Panc1 (cell line): ENCODE measurements around the gene C19orf12. TPM values are rescaled to one million over a fixed set of nuclear protein-coding genes. Genes with fewer than 3 reads are reported as not detected.

ENCODE experiments used
- ATAC-seq: fragments of 200-7000 bp; cut with Tn5 transposase; 2 replicates; pipeline ENCODE4 v1.9.1; 2020; ENCODE audit warnings: mild to moderate bottlenecking, moderate library complexity
- BruUV-seq: library from RNA; stranded (reverse); fragments of 400-500 nt; replicated peaks from 2 replicates; lab custom pipeline; 2021; lab: Mats Ljungman, UMichigan
- CTCF ChIA-PET: fragments of 300-600 bp; sonication (Branson Sonifier 250); formaldehyde crosslinking; loops from one replicate; lab custom pipeline; 2022; ENCODE audit warnings: antibody characterized with exemption; lab: Charles Lee
- POLR2A ChIA-PET: fragments of 300-600 bp; sonication (Branson Sonifier 250); formaldehyde crosslinking; loops from one replicate; lab custom pipeline; 2022; ENCODE audit warnings: antibody characterized with exemption; lab: Charles Lee
- DNase-seq: peaks from one replicate; pipeline ENCODE4 v3.0.0-alpha.2; 2010; ENCODE audit warnings: low read depth, low spot score
- H3K27ac ChIP-seq: 2 replicates; pipeline ENCODE4 v1.5.1; 2011; ENCODE audit warnings: mild to moderate bottlenecking, low read length, inconsistent platforms
- H3K27me3 ChIP-seq: fragments of 200-500 bp; sonication (Bioruptor generic); 2 replicates; pipeline ENCODE4 v1.6.0; 2014; ENCODE audit warnings: low read length, inconsistent platforms; ENCODE audit not compliant: control insufficient read depth, insufficient read depth
- H3K36me3 ChIP-seq: fragments of 200-500 bp; sonication (Bioruptor generic); 2 replicates; pipeline ENCODE4 v1.5.1; 2014; ENCODE audit warnings: inconsistent platforms, mild to moderate bottlenecking, low read length, moderate library complexity; ENCODE audit not compliant: control insufficient read depth, insufficient read depth
- H3K4me1 ChIP-seq: 2 replicates; pipeline ENCODE4 v1.5.1; 2011; ENCODE audit warnings: inconsistent platforms, mild to moderate bottlenecking, low read length, moderate library complexity; ENCODE audit not compliant: control insufficient read depth, insufficient read depth
- H3K4me3 ChIP-seq, 2 experiments: 2 replicates each; pipeline ENCODE4 v1.5.1; 2011 to 2012; ENCODE audit warnings: low read depth in 2 of 2, low read length in 2 of 2, mild to moderate bottlenecking in 2 of 2, inconsistent platforms in 1 of 2, moderate library complexity in 1 of 2
- H3K9me3 ChIP-seq: fragments of 200-500 bp; sonication (Bioruptor generic); 2 replicates; pipeline ENCODE4 v1.5.1; 2014; ENCODE audit warnings: low read depth, mild to moderate bottlenecking, inconsistent platforms, low read length, moderate library complexity; ENCODE audit not compliant: control insufficient read depth, insufficient read depth
- POLR2AphosphoS5 ChIP-seq: IDR thresholded peaks from 2 replicates; pipeline ENCODE4 v1.6.1; 2012; ENCODE audit warnings: mild to moderate bottlenecking, low read depth, low read length, moderate library complexity
- SIN3A ChIP-seq: IDR thresholded peaks from 2 replicates; pipeline ENCODE4 v1.6.1; 2012; ENCODE audit warnings: low read depth, mild to moderate bottlenecking, low read length, moderate library complexity, borderline replicate concordance; ENCODE audit not compliant: insufficient read depth
- TCF7L2 ChIP-seq: IDR thresholded peaks from 2 replicates; pipeline ENCODE4 v1.6.1; 2011; ENCODE audit warnings: mild to moderate bottlenecking, low read depth, low read length, inconsistent platforms
- in situ Hi-C: cut with HindIII; loops from 2 replicates; pipeline ENCODE4 v1.10.0; 2016; ENCODE audit warnings: low sequenced_read_pairs, low pct_unique_long_range_greater_than_20kb
- intact Hi-C: fragments of 100-400 bp; cut with micrococcal nuclease; formaldehyde crosslinking; loops from one replicate; pipeline ENCODE4 v1.10.0; 2022; ENCODE audit not compliant: unreplicated experiment
- total RNA-seq: library from RNA; stranded (reverse); gene quantifications from one replicate; pipeline ENCODE4 v1.2.1, GENCODE V29; 2021; ENCODE audit not compliant: unreplicated experiment
- TF ChIP-seq, protein P1 (sequence below): fragments of 450-650 bp; IDR thresholded peaks from 2 replicates; pipeline ENCODE4 v1.5.1; 2017; ENCODE audit warnings: mild to moderate bottlenecking
- TF ChIP-seq, protein P2 (sequence below), 2 experiments: IDR thresholded peaks; 2 replicates each; pipeline ENCODE4 v1.6.1; 2011 to 2012; ENCODE audit warnings: low read depth in 2 of 2, control low read depth in 1 of 2, low read length in 1 of 2, mild to moderate bottlenecking in 1 of 2, moderate library complexity in 1 of 2; ENCODE audit not compliant: insufficient read depth in 1 of 2

Gene C19orf12
- total RNA-seq, 1 experiment from 2014 or later = 43.4 TPM

DNA sequence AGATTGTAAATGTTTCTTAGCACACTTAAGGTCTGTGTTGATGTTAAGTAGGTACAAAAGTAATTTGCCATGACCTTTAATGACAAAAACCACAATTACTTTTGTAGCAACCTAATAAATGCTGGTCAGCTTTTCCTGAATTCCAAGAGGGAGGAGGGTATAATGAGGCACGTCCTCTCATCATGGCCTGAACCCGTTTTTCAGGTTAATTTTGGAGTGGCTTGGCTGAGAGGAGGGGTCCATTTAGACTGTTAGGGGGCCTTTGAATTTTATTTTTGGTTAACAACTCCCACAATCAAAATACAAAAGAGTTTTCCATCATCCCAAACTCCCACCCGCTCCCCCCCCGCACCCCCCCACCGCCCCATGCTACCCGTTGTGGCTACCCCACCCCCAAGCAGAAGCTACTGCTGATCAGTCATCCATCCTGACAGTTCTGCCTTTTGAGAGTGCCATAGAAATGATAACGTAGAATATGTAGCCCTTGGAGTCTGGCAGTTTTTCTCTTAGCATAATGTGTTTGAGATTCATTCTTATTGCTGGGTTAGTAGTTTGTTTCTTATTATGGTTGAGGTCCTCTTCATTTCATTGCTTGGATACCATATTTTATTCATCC, 64.2 kb downstream of the C19orf12 start:
- TF ChIP-seq, protein P1, sequence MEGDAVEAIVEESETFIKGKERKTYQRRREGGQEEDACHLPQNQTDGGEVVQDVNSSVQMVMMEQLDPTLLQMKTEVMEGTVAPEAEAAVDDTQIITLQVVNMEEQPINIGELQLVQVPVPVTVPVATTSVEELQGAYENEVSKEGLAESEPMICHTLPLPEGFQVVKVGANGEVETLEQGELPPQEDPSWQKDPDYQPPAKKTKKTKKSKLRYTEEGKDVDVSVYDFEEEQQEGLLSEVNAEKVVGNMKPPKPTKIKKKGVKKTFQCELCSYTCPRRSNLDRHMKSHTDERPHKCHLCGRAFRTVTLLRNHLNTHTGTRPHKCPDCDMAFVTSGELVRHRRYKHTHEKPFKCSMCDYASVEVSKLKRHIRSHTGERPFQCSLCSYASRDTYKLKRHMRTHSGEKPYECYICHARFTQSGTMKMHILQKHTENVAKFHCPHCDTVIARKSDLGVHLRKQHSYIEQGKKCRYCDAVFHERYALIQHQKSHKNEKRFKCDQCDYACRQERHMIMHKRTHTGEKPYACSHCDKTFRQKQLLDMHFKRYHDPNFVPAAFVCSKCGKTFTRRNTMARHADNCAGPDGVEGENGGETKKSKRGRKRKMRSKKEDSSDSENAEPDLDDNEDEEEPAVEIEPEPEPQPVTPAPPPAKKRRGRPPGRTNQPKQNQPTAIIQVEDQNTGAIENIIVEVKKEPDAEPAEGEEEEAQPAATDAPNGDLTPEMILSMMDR = no peak
- TF ChIP-seq POLR2AphosphoS5 (no peak), SIN3A (no peak), TCF7L2 (no peak)
- TF ChIP-seq, protein P2, sequence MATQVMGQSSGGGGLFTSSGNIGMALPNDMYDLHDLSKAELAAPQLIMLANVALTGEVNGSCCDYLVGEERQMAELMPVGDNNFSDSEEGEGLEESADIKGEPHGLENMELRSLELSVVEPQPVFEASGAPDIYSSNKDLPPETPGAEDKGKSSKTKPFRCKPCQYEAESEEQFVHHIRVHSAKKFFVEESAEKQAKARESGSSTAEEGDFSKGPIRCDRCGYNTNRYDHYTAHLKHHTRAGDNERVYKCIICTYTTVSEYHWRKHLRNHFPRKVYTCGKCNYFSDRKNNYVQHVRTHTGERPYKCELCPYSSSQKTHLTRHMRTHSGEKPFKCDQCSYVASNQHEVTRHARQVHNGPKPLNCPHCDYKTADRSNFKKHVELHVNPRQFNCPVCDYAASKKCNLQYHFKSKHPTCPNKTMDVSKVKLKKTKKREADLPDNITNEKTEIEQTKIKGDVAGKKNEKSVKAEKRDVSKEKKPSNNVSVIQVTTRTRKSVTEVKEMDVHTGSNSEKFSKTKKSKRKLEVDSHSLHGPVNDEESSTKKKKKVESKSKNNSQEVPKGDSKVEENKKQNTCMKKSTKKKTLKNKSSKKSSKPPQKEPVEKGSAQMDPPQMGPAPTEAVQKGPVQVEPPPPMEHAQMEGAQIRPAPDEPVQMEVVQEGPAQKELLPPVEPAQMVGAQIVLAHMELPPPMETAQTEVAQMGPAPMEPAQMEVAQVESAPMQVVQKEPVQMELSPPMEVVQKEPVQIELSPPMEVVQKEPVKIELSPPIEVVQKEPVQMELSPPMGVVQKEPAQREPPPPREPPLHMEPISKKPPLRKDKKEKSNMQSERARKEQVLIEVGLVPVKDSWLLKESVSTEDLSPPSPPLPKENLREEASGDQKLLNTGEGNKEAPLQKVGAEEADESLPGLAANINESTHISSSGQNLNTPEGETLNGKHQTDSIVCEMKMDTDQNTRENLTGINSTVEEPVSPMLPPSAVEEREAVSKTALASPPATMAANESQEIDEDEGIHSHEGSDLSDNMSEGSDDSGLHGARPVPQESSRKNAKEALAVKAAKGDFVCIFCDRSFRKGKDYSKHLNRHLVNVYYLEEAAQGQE (IDR thresholded peaks at IDR 0.05; ENCODE audit: insufficient read depth in 1 of 2, low read depth in 2 of 2, low read length in 1 of 2) = no peak
- peaks cover 5% of the 10 kb centered on the region for H3K4me1 ChIP-seq
- POLR2A ChIA-PET = no interaction called here
- intact Hi-C loops (no loop called here), in situ Hi-C loops (no loop called here)
- no peak overlapping the region for H3K4me3 ChIP-seq
- H3K27me3 ChIP-seq = no peaks in the 10 kb centered on the region
- H3K27ac ChIP-seq = no peak overlapping the region
- ATAC-seq = no peak
- H3K36me3 ChIP-seq = no peaks in the 10 kb centered on the region
- H3K9me3 ChIP-seq = peaks cover 8% of the 10 kb centered on the region; the same call in 1 of the 2 replicates
- BruUV-seq = no TSS peak
- CTCF ChIA-PET = no interaction called here
- no peak for DNase-seq

Other genes with a start within 250 kb of the C19orf12 start
- gene VSTM2B, start 189.3 kb downstream of the C19orf12 start, total RNA-seq = not detected
- 116 TPM for gene POP4, start 109.0 kb downstream of the C19orf12 start, total RNA-seq
- gene PLEKHF1, start 49.8 kb downstream of the C19orf12 start, total RNA-seq = 22.4 TPM
- 26.4 TPM for gene CCNE1, start 96.7 kb upstream of the C19orf12 start, total RNA-seq
- gene URI1, start 227.0 kb upstream of the C19orf12 start, total RNA-seq = 71.0 TPM